ENCODE results near the gene WSB1. TPM values are rescaled to one million over a fixed set of nuclear protein-coding genes. Genes with fewer than 3 reads are reported as not detected.

The WSB1 gene
- total RNA-seq, 1 experiment from 2014 or later = 93.1 TPM

DNA sequence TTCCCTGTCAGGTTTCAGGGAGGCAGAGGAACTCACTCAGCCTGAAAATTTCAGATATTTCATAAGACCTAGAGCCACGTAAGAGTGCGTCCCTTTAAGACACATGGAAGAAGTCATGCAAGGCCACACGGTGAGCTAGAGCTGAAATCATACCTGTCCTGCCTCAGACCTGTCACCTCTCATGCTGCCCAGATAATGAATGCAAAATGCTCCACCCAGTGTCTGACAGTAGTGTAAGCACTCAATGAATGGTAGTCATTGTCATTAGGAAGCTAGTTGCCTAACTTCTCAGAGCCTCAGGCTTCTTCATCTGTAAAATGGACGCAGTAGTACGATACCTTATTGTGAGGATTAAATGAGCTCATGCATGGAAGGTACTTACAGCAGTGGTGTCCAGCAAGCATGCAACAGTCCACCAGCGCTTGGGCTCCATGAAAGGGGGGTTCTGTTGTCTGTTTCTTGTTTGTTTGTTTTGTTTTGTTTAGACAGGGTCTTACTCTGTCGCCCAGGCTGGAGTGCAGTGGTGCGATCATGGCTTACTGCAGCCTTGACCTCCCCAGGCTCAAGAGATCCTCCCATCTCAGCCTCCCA lies 60.7 kb downstream of the WSB1 start:
- H3K9me3 Mint-ChIP-seq (ENCODE audit: unreplicated experiment) = no peaks in the 10 kb centered on the region
- peak; percentile 34 for DNase-seq (ENCODE audit: unreplicated experiment)
- no TSS peak for BruUV-seq (replicated peaks)
- H3K36me3 Mint-ChIP-seq (ENCODE audit: insufficient read depth, unreplicated experiment) = peaks cover 7% of the 10 kb centered on the region
- intact Hi-C loops (cut with micrococcal nuclease) = no loop called here
- TF ChIP-seq, protein P1, sequence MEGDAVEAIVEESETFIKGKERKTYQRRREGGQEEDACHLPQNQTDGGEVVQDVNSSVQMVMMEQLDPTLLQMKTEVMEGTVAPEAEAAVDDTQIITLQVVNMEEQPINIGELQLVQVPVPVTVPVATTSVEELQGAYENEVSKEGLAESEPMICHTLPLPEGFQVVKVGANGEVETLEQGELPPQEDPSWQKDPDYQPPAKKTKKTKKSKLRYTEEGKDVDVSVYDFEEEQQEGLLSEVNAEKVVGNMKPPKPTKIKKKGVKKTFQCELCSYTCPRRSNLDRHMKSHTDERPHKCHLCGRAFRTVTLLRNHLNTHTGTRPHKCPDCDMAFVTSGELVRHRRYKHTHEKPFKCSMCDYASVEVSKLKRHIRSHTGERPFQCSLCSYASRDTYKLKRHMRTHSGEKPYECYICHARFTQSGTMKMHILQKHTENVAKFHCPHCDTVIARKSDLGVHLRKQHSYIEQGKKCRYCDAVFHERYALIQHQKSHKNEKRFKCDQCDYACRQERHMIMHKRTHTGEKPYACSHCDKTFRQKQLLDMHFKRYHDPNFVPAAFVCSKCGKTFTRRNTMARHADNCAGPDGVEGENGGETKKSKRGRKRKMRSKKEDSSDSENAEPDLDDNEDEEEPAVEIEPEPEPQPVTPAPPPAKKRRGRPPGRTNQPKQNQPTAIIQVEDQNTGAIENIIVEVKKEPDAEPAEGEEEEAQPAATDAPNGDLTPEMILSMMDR (IDR thresholded peaks at IDR 0.05; ENCODE audit: unreplicated experiment) = no peak
- no peaks in the 10 kb centered on the region for H3K27me3 Mint-ChIP-seq (ENCODE audit: insufficient read depth, unreplicated experiment)
- peak overlapping the region; percentile 85 for H3K4me3 Mint-ChIP-seq (ENCODE audit: unreplicated experiment)
- CTCF ChIA-PET = interaction anchor here (0.5 to 3.5 kb wide), 44 partner anchors 8 to 859 kb away, joined by 3 to 102 read pairs (median 4); no protein-coding TSS in a partner anchor
- peak overlapping the region; percentile 97 for H3K27ac Mint-ChIP-seq (ENCODE audit: low read depth, unreplicated experiment)
- POLR2A ChIA-PET = interaction anchor here (0.7 to 1.3 kb wide), 2 partner anchors 237 to 246 kb away, joined by 3 to 4 read pairs; no protein-coding TSS in a partner anchor
- peaks cover 19% of the 10 kb centered on the region for H3K4me1 Mint-ChIP-seq (ENCODE audit: insufficient read depth, unreplicated experiment)

DNA sequence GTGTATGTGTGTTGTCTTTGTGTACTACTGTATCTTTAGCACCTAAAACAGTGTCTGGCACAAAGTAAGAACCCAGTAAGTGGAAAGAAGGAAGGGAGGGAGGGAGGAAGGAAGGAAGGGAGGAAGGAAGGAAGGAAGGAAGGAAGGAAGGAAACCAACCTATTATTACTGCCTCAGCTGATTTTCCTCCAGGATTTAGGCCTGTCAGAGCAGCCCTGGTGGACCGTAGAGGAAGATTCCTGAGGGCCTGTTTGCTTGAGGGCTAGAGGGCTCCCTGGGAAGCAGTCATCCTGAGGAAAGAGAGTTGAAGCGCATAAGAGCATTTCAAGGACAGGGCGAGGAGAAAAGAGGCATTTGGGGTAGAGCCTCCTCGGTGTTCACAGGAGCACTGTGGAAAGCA lies 61.5 kb downstream of the WSB1 start:
- BruUV-seq (replicated peaks) = no TSS peak
- intact Hi-C loops (cut with micrococcal nuclease) = no loop called here
- Mint-ChIP-seq H3K27me3 (ENCODE audit: insufficient read depth, unreplicated experiment) (no peaks in the 10 kb centered on the region), H3K4me3 (ENCODE audit: unreplicated experiment) (no peak overlapping the region), H3K9me3 (ENCODE audit: unreplicated experiment) (no peaks in the 10 kb centered on the region), H3K4me1 (ENCODE audit: insufficient read depth, unreplicated experiment) (peaks cover 19% of the 10 kb centered on the region), H3K27ac (ENCODE audit: low read depth, unreplicated experiment) (no peak overlapping the region), H3K36me3 (ENCODE audit: insufficient read depth, unreplicated experiment) (peaks cover 7% of the 10 kb centered on the region)
- CTCF ChIA-PET = interaction anchor here (1.0 to 3.5 kb wide), 9 partner anchors 17 to 479 kb away, joined by 3 to 102 read pairs (median 6); no protein-coding TSS in a partner anchor
- POLR2A ChIA-PET = no interaction called here
- TF ChIP-seq, protein P1 (IDR thresholded peaks at IDR 0.05; ENCODE audit: unreplicated experiment) = no peak
- no peak for DNase-seq (ENCODE audit: unreplicated experiment)

- ChIA-PET POLR2A (no interaction called here), CTCF (interaction anchor here (0.6 to 3.0 kb wide), 4 partner anchors 230 to 478 kb away, joined by 3 to 102 read pairs (median 3); no protein-coding TSS in a partner anchor)
- BruUV-seq (replicated peaks) = no TSS peak
- TF ChIP-seq, protein P1 (IDR thresholded peaks at IDR 0.05; ENCODE audit: unreplicated experiment) = no peak
- intact Hi-C loops (cut with micrococcal nuclease) = no loop called here
- Mint-ChIP-seq H3K4me3 (ENCODE audit: unreplicated experiment) (no peak overlapping the region), H3K27ac (ENCODE audit: low read depth, unreplicated experiment) (no peak overlapping the region), H3K36me3 (ENCODE audit: insufficient read depth, unreplicated experiment) (peaks cover 5% of the 10 kb centered on the region), H3K9me3 (ENCODE audit: unreplicated experiment) (no peaks in the 10 kb centered on the region), H3K4me1 (ENCODE audit: insufficient read depth, unreplicated experiment) (peaks cover 19% of the 10 kb centered on the region), H3K27me3 (ENCODE audit: insufficient read depth, unreplicated experiment) (no peaks in the 10 kb centered on the region)
- DNase-seq (ENCODE audit: unreplicated experiment) = no peak
These were observed 62.3 kb downstream of the WSB1 start for GRCh38 chr17:27356091-27356705.

GRCh38 chr17:27357236-27357635 lies 63.3 kb downstream of the WSB1 start:
- intact Hi-C loops (cut with micrococcal nuclease) = no loop called here
- CTCF ChIA-PET = interaction anchor here (0.6 to 1.6 kb wide), 4 partner anchors 84 to 390 kb away, joined by 3 to 9 read pairs (median 5); no protein-coding TSS in a partner anchor
- no TSS peak for BruUV-seq (replicated peaks)

More at GRCh38 chr17:27357236-27357635, 63.3 kb downstream of the WSB1 start:
- H3K4me3 Mint-ChIP-seq (ENCODE audit: unreplicated experiment) = no peak overlapping the region
- H3K27ac Mint-ChIP-seq (ENCODE audit: low read depth, unreplicated experiment) = no peak overlapping the region
- peaks cover 13% of the 10 kb centered on the region for H3K4me1 Mint-ChIP-seq (ENCODE audit: insufficient read depth, unreplicated experiment)
- no peaks in the 10 kb centered on the region for H3K9me3 Mint-ChIP-seq (ENCODE audit: unreplicated experiment)
- POLR2A ChIA-PET = no interaction called here
- no peak for DNase-seq (ENCODE audit: unreplicated experiment)
- H3K27me3 Mint-ChIP-seq (ENCODE audit: insufficient read depth, unreplicated experiment) = no peaks in the 10 kb centered on the region
- TF ChIP-seq, protein P1 (IDR thresholded peaks at IDR 0.05; ENCODE audit: unreplicated experiment) = no peak
- H3K36me3 Mint-ChIP-seq (ENCODE audit: insufficient read depth, unreplicated experiment) = no peaks in the 10 kb centered on the region
